ENCODE results near the gene BCAN.

BCAN gene

GRCh38 chr1:156671804-156672203, 29.9 kb downstream of the BCAN start:
- DNase-seq (ENCODE audit: low read depth in 1 of 2, low spot score in 1 of 2) = no peak
- in situ Hi-C loops (cut with HindIII; ENCODE audit: low pct_unique_long_range_greater_than_20kb, low sequenced_read_pairs) = no loop called here
- no peak for TF ChIP-seq JUND (IDR thresholded peaks at IDR 0.05; ENCODE audit: low read depth)

DNA sequence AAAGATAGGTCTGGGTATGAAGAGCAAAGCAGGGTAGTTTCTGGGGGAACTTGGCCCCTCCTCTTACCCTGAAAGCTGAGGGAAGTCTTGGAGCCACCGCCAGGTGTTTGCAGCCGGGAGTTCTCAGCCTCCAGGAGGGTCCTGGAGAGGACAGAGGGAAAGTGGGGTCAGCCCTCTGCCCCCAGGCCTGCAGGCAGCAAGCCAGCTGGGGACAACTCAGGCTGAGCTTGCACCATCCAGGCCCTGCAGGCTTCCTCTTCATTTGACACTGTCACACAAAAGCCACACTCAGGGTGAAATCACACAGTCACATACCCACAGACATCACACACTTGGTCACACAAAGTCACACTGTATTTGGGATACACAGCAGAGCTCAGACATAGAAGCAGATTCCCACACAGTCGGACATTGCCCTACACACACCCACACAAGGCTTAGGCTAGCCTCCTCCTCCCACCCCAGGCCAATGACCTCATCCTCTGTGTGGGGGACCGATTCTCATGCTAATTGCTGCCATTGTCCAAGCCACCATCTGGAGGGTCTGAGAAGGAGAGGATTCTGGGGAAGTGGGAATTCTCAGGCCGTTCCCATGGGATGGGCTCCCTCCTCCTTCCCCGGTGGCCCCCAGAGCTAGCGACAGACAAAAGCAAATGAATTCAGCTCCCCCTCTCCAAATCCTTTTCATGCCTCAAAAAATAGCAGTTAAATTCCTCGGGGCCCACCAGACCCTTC, 31.6 kb downstream of the BCAN start:
- TF ChIP-seq JUND (IDR thresholded peaks at IDR 0.05; ENCODE audit: low read depth) = no peak
- in situ Hi-C loops (cut with HindIII; ENCODE audit: low pct_unique_long_range_greater_than_20kb, low sequenced_read_pairs) = no loop called here
- DNase-seq (ENCODE audit: low read depth in 1 of 2, low spot score in 1 of 2) = no peak

DNA sequence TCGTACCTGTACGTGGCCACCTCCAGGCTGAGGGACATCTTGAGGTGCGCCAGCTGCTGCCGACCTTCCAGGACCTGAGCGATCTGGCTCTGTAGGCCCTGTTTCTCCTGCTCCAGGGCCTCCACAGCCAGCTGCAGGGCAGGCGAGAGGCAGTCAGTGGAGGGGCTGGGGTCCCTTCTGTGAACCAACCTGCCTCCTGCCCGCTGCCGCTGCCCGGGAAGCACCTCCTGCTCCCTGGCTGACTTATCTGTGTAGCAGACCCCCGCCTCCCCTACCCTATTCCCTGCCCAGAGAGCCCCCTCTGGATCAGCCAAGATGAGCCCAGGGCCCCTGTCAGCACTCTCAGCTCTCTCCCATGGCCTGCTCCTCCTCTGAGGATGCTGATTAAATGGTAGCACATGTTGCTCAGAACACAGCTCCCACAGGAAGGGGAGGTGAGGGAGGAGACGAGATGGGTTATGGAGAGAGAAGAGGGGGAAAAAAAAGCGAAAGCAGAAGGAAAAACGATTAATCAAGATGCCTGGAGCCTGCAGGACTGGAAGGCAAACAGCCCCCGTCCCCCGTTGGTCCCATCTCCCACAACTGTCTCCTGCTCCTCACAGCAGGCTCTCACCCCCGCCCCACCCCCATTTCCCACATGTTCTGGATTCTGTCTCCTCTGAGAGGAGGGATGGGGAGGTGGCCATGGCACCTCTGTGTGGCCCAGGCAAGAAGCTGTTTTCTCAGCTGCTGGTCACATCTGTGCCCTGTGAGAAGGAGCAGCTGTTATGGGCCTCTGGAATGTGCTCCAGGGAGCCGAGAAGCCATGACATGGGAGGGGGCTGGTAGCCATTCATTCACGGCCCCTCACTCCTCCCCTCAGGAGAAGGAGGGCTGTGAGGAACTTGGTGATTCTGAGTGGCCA, 33.5 kb downstream of the BCAN start:
- in situ Hi-C loops (cut with HindIII; ENCODE audit: low pct_unique_long_range_greater_than_20kb, low sequenced_read_pairs) = no loop called here
- TF ChIP-seq JUND (IDR thresholded peaks at IDR 0.05; ENCODE audit: low read depth) = no peak
- no peak for DNase-seq (ENCODE audit: low read depth in 1 of 2, low spot score in 1 of 2)

- no peak for DNase-seq (ENCODE audit: low read depth in 1 of 2, low spot score in 1 of 2)
- no peak for TF ChIP-seq JUND (IDR thresholded peaks at IDR 0.05; ENCODE audit: low read depth)
- in situ Hi-C loops (cut with HindIII; ENCODE audit: low pct_unique_long_range_greater_than_20kb, low sequenced_read_pairs) = no loop called here
Measured at GRCh38 chr1:156676114-156676819, 34.4 kb downstream of the BCAN start.

DNA sequence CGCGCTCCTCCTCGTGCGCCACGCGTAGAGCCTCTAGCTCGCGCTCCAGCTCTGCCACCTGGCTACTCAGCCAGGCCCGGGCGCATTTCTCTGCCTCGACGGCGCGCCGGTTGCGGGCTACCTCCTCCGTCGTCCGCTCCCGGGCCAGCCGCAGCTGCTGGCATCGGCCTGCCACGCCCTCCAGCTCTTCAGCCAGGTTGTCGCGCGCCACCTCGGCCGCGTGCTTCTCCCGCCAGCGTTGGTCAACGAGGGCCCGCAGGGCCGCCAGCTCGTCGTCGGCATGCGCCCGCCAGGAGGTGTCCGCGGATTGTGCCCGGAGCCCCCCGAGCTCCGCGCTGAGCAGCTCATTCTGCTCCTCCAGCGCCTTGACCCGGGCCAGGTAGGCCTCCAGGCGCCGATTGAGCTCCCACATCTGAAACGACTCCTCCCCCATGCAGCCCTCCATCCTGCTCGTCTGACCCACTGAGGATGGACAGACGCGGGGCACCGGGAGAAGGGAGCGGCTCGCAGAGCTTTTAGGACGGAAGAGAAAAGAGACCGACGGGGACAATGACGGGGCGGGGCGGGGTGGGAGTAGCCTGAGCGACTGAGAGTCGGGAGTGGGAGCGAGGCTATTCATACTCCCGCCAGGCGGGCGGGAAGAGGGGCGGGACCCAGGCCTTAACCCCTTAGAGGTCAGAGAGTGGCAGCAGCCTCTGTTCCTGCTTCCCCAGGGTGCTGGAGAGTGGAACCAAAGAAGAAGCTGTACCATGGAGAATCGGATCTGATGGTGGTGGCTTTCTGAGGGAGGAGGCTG, 35.1 kb downstream of the BCAN start, which contains the start of gene NES:
NES (minus strand) TSS at position 588 of the 796 bp plus-strand sequence; CDS start at position 445, 143 bp downstream.
- in situ Hi-C loops (cut with HindIII; ENCODE audit: low pct_unique_long_range_greater_than_20kb, low sequenced_read_pairs) = no loop called here
- TF ChIP-seq JUND (IDR thresholded peaks at IDR 0.05; ENCODE audit: low read depth) = no peak
- peak; percentile 64 to 67 for DNase-seq (ENCODE audit: low read depth in 1 of 2, low spot score in 1 of 2)

GRCh38 chr1:156677616-156678596, 36.0 kb downstream of the BCAN start:
- no peak for TF ChIP-seq JUND (IDR thresholded peaks at IDR 0.05; ENCODE audit: low read depth)
- in situ Hi-C loops (cut with HindIII; ENCODE audit: low pct_unique_long_range_greater_than_20kb, low sequenced_read_pairs) = no loop called here
- DNase-seq (ENCODE audit: low read depth in 1 of 2, low spot score in 1 of 2) = peak; percentile 83 to 91

- no peak for DNase-seq (ENCODE audit: low read depth in 1 of 2, low spot score in 1 of 2)
- no peak for TF ChIP-seq JUND (IDR thresholded peaks at IDR 0.05; ENCODE audit: low read depth)
- in situ Hi-C loops (cut with HindIII; ENCODE audit: low pct_unique_long_range_greater_than_20kb, low sequenced_read_pairs) = no loop called here
Measured at GRCh38 chr1:156680056-156680455, 38.1 kb downstream of the BCAN start.

GRCh38 chr1:156681196-156681960, 39.5 kb downstream of the BCAN start:
- in situ Hi-C loops (cut with HindIII; ENCODE audit: low pct_unique_long_range_greater_than_20kb, low sequenced_read_pairs) = no loop called here
- no peak for DNase-seq (ENCODE audit: low read depth in 1 of 2, low spot score in 1 of 2)
- TF ChIP-seq JUND (IDR thresholded peaks at IDR 0.05; ENCODE audit: low read depth) = no peak

DNA sequence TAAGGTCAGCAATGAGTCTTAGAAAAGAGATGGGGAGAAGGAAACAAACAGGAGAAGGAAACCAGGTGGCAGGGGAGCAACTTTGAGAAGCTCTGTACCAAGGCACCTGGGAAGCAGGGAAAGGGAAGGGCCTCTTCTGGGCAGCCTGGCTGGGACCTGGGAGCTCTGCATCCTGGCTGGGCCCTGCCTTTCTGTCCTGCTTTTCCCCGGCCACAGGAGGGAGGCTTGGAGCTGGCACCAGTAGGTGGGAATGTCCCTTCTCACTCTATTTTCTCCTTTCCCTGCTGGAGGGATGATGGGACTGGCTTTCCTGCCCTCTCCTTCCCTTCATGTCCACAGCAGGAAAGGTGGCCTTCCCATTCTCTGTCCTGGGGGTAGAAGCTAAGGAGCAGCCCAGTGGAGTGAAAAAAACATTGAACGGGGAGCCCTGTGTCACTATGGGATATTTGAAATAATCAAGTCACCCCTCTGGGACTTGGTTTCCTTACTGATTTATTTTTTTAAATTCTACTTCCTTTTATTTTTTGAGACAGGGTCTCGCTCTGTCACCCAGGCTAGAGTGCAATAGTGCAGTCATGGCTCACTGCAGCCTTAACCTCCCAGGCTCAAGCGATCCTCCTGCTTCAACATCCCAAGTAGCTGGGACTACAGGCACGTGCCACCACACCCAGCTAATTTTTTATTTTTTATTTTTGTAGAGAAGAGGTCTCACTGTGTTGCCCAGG, 40.4 kb downstream of the BCAN start:
- peak in 1 of 2 experiments; percentile 65 for DNase-seq (ENCODE audit: low read depth in 1 of 2, low spot score in 1 of 2)
- in situ Hi-C loops (cut with HindIII; ENCODE audit: low pct_unique_long_range_greater_than_20kb, low sequenced_read_pairs) = no loop called here
- no peak for TF ChIP-seq JUND (IDR thresholded peaks at IDR 0.05; ENCODE audit: low read depth)
